ENCODE results near the gene WDR64. TPM values are rescaled to one million over a fixed set of nuclear protein-coding genes. Genes with fewer than 3 reads are reported as not detected.

WDR64 gene
- not detected in 2 replicates for total RNA-seq (2014; rRNA removed; shearing (Covaris generic))

DNA sequence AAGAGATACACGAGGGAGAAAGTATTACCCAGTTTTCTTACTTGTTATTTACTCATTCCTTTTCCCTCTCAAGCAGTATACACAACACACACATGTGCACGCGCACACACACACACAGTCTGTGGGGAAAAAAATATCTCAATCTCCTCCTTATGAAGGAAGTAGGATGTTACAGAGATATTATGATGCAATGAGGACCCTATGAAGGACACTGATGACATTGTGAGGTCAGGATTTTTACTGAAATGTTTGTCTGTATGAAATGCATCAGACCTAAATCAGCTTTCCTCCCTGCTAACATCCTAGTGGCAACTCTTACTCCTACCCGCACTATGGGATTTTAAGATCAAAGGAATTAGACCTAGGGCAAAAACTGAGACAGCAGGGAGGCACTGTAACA, at the start of gene WDR64:
WDR64 (plus strand) TSS at position 270 of the 400 bp plus-strand sequence. CDS start 204 bp downstream, outside the sequence.
- Histone ChIP-seq H3K27me3 (ENCODE audit: control insufficient read depth, insufficient read depth, low read length) (no peaks in the 10 kb centered on the region), H3K4me3 (ENCODE audit: insufficient read depth, low read depth, low read length) (no peak within 1 kb of the TSS), H3K36me3 (replicated peaks; ENCODE audit: control insufficient read depth, insufficient read depth, low read length) (no peaks in the 10 kb centered on the region)
- DNase-seq = no peak

DNA sequence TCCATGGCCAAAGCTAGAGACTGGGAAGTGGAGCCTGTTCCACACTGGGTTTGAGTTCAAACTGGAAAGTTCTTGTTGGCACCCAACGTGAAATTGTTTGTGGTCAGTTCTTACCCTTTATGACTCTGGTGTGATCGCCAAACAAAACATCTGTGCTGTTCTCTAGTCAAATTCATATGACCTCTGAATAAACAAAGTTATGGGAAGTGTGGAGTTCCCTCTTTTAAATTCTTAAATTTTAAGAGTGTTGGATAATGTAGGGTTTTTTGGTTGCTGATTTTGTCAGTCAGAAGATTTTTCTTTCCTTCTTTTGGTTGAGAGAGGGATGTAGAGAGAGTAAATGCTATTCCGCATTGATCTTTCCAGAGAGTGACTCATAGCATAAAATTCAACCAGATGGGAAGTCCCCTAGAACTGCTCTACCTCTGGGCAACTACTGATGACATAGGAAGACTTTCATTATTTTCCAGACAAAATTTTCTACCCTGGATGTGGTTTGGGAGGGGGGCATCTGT, 48.3 kb upstream of the WDR64 start:
- H3K36me3 ChIP-seq (replicated peaks; ENCODE audit: control insufficient read depth, insufficient read depth, low read length) = no peaks in the 10 kb centered on the region
- no peak for DNase-seq
- no peak overlapping the region for H3K4me3 ChIP-seq (ENCODE audit: insufficient read depth, low read depth, low read length)
- no peaks in the 10 kb centered on the region for H3K27me3 ChIP-seq (ENCODE audit: control insufficient read depth, insufficient read depth, low read length)

DNA sequence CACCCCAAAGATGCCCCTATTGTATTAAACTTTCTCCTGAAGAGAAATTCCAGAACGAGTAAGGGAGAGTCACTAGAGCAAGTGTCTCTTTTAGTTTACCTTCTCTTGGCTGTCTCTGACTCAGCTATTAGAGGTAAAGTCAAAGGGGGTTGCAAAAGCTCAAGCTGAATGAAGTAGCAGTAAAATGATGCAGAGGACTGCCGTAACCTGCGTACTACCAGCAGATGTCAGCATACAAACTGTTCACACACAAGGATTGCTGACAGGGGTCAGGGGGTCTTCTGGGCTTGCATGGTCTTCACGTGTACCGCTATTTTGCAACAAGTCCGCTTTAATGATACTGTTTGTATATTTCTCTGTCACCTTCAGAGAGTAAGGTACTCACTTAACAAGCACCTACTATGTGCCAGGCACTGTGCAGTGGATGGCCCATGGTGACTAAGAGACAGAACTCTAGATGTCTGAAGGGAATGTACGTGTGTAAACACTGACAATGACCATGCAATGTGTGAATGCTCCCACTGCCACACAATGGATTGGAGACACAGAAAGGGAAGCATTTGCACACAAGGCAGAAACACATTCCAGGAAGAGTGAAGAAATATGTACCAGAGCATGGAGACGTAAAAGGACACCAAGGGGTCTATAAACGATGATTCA, 46.8 kb upstream of the WDR64 start:
- no peak for DNase-seq
- no peak overlapping the region for H3K4me3 ChIP-seq (ENCODE audit: insufficient read depth, low read depth, low read length)
- H3K36me3 ChIP-seq (replicated peaks; ENCODE audit: control insufficient read depth, insufficient read depth, low read length) = no peaks in the 10 kb centered on the region
- H3K27me3 ChIP-seq (ENCODE audit: control insufficient read depth, insufficient read depth, low read length) = no peaks in the 10 kb centered on the region

DNA sequence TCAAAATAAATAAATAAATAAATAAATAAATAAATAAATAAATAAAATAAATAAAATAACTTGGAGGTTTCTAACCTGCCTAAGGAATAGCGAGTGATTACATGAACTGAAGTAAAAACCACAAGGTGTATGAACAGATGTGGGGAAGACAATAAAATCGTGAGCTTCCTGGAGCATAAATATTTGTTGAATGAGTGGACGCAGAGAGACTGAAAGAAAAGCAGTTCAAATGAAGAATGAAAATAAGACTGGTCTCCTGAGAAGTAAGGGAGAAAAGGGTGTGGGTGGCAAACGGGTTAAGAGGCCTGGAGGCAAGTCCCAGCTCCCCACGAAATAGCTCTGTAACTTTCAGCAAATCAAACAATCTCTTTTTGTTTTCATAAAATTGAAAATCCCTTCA, 45.5 kb upstream of the WDR64 start:
- Histone ChIP-seq H3K36me3 (replicated peaks; ENCODE audit: control insufficient read depth, insufficient read depth, low read length) (no peaks in the 10 kb centered on the region), H3K27me3 (ENCODE audit: control insufficient read depth, insufficient read depth, low read length) (no peaks in the 10 kb centered on the region), H3K4me3 (ENCODE audit: insufficient read depth, low read depth, low read length) (no peak overlapping the region)
- DNase-seq = no peak

DNA sequence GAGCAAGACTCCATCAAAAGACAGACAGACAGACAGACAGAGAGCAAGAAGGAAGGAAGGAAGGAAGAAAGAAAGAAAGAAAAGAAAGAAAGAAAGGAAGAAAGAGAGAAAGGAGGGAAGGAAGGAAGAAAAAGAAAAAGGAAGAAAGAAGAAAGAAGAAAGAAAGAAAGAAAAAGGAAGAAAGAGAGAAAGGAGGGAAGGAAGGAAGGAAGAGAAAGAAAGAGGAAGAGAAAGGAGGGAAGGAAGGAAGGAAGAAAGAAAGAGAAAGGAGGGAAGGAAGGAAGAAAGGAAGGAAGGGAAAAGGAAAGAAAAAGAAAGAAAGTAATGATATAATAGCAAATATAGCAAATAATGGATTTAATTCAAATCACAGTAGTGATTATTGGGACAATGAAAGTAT, 44.6 kb upstream of the WDR64 start:
- Histone ChIP-seq H3K36me3 (replicated peaks; ENCODE audit: control insufficient read depth, insufficient read depth, low read length) (no peaks in the 10 kb centered on the region), H3K4me3 (ENCODE audit: insufficient read depth, low read depth, low read length) (no peak overlapping the region), H3K27me3 (ENCODE audit: control insufficient read depth, insufficient read depth, low read length) (no peaks in the 10 kb centered on the region)
- DNase-seq = no peak

DNA sequence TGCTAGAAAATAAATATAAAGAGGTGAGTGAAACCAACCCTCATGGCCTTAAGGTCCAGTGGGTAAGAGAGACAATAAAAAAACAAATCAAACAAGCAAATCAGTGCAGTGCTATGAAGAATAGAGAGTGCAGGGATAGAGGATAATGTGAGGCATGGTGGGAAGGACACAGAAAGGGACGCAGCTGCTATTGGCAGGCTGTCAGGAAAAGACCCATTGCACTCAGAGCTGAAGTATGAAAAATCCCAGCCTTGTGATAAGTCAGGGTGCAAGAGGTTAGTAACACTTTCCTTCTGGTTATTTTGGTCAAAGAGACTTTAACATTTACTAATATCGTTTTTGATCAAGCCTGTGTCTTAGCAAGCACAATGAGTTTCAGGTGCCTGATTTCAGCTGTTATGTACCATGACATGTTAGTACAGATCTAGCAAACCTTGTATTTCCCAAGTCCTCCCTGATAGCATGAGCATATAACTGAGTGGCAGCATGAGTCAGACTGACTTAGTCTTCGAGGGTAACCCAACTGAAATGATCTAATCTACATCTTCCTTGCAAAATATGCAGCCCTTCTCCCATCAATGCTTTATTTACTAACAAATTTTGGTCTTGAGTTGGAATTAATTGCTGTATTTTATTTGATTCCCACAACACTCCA, 43.6 kb upstream of the WDR64 start:
- no peaks in the 10 kb centered on the region for H3K36me3 ChIP-seq (replicated peaks; ENCODE audit: control insufficient read depth, insufficient read depth, low read length)
- no peak overlapping the region for H3K4me3 ChIP-seq (ENCODE audit: insufficient read depth, low read depth, low read length)
- no peak for DNase-seq
- H3K27me3 ChIP-seq (ENCODE audit: control insufficient read depth, insufficient read depth, low read length) = no peaks in the 10 kb centered on the region

DNA sequence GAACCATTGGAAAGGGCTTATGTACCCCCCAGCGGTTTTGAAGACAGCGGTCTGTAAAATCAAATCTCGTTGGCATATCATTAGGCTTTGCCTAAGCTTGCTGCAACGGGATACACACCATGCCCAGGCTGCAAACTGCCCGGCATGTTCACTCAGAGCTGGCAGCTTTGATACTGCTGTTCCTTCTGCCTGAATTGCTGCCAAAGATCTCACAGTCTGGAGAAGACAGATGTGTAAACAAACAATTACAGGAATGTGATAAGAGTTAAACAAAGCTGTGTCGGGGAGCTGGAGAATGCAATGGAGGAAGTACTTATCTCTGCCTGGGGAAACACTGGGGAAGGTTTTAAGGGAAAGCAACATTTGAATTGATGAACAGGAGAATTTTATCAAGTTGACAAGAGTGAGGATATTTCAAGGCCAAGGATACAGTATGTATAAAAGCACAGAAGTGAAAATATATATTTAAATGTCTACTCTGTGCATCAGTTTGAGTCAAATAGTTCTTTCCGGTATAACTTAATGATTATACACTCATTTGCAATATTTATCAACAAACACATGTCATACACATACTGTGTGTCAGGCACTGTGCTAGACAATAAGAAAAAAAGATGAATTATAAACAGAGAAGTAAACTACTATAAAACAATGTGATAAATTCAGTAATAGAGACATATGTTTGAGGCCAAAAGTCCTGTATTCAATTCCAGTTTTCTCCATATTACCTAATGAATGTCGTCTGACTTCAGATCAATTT, 41.8 kb upstream of the WDR64 start:
- Histone ChIP-seq H3K36me3 (replicated peaks; ENCODE audit: control insufficient read depth, insufficient read depth, low read length) (no peaks in the 10 kb centered on the region), H3K4me3 (ENCODE audit: insufficient read depth, low read depth, low read length) (no peak overlapping the region)
- no peak for DNase-seq

DNA sequence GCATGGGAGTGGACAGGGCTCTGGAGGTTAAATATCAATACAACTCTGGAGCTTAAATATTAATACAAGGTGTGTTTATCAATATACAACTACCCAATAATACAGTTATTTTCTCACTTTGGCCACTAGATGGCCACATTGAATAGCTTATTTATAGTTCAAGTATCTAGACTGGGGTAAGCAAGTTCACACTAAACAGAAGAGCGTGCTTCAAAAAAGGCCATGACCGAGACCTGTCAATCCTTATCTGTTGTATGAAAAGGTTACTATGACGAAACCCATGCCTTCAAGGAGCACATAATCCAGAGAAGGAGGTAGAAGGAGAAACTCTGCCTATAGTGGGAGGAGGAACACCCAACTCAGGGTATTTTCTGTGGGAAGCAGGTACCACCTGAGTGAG, 41.0 kb upstream of the WDR64 start:
- Histone ChIP-seq H3K4me3 (ENCODE audit: insufficient read depth, low read depth, low read length) (no peak overlapping the region), H3K36me3 (replicated peaks; ENCODE audit: control insufficient read depth, insufficient read depth, low read length) (no peaks in the 10 kb centered on the region), H3K27me3 (ENCODE audit: control insufficient read depth, insufficient read depth, low read length) (no peaks in the 10 kb centered on the region)
- DNase-seq = peak; percentile 9

More for the DNA sequence above, 41.8 kb upstream of the WDR64 start:
- no peaks in the 10 kb centered on the region for H3K27me3 ChIP-seq (ENCODE audit: control insufficient read depth, insufficient read depth, low read length)

DNA sequence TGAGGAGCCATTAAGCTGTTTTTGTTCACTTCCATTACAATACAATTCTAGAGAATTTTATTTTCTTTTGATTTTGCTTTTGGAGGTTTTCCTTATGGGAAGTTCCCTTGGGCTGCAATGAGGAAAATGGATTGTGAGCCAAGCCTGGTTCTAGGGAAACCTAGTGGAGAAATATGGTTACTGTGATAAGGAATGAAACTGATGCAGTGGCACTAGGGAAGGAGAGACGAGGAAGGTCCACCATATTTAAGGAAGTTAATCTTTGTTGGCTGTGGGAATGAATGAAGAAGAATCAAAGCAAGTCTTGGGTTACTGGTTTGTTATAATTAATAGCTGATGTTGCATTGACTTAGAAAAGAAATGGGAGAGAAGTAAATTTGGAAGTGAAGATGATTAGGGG, 40.3 kb upstream of the WDR64 start:
- Histone ChIP-seq H3K27me3 (ENCODE audit: control insufficient read depth, insufficient read depth, low read length) (no peaks in the 10 kb centered on the region), H3K4me3 (ENCODE audit: insufficient read depth, low read depth, low read length) (no peak overlapping the region), H3K36me3 (replicated peaks; ENCODE audit: control insufficient read depth, insufficient read depth, low read length) (no peaks in the 10 kb centered on the region)
- DNase-seq = no peak

DNA sequence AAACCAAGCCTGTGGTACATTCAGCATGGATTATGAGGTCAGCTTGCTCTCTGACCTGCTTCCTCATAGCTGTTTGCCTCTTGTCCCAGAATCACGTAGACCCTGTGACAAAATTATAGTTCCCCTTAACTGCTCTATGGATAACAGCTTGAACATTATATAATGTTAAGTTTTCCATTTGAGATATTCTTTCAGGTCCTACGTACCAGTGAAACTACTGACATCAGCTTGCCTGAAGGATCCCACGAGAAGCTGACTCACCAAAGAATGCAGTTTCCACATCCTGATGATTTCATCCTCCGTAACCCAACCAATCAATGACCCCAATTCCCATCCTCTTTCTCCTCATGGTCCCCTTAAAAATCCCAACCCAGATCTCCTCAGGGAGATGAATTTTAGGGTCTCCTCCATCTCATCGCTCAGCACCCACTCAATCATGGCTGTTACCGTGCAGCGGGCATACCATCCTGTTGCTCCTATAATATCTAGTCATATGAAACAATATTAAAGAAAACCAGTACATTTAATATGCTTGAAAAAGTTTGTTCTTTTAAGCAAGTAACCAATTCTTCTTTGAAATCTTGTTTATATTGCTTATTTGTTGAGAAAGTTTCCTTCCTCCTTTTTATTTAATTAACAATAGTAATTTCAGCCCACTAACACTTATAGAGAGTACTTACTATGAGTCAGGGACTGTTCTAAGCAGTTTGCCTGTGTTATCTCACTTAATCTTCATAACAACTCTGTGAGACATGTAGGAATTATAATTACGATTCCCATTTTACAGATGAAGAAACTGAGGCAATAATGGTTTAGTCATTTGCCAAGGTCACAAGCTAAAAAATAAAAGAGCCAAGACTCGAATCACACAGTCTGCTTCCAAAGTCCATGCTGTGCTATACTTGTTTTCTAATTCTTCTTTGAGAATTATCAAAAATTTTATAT, 39.3 kb upstream of the WDR64 start:
- H3K4me3 ChIP-seq (ENCODE audit: insufficient read depth, low read depth, low read length) = no peak overlapping the region
- no peaks in the 10 kb centered on the region for H3K36me3 ChIP-seq (replicated peaks; ENCODE audit: control insufficient read depth, insufficient read depth, low read length)
- no peaks in the 10 kb centered on the region for H3K27me3 ChIP-seq (ENCODE audit: control insufficient read depth, insufficient read depth, low read length)
- no peak for DNase-seq

DNA sequence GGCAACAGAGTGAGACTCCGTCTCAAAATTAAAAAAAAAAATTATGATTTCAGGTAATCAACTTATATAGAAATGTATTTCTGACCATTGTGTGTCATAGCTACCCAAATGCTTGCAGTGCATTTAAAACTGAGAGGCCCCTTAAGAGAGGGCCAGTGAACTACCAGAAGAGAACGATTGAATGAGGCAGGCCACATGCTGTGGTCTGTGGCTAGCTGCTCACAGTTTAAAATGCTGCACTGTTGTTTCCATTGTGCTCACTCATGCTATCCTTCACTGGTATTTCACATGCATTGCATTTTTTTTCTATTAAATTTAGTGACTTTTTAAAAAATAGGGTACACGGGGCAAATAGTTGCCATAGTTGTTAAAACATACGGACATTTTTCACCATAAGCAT, 37.9 kb upstream of the WDR64 start:
- no peak overlapping the region for H3K4me3 ChIP-seq (ENCODE audit: insufficient read depth, low read depth, low read length)
- DNase-seq = no peak
- H3K27me3 ChIP-seq (ENCODE audit: control insufficient read depth, insufficient read depth, low read length) = no peaks in the 10 kb centered on the region
- no peaks in the 10 kb centered on the region for H3K36me3 ChIP-seq (replicated peaks; ENCODE audit: control insufficient read depth, insufficient read depth, low read length)

DNA sequence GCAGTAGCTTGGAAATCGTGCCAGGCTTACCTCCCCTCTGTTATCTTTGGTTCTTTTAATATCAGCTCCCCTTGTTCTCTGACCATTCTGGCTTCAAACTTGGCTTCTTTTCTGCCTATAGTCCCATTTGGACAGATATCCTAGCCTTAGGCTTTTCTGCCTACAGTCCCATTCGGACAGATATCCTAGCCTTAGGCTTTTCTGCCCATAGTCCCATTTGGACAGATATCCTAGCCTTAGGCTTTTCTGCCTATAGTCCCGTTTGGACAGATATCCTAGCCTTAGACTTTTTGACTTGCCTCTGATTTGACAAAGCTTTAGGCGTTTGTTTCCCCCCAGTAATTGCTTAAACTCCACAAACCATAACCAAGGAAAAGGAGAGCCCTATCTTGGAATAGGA, 37.5 kb upstream of the WDR64 start:
- H3K4me3 ChIP-seq (ENCODE audit: insufficient read depth, low read depth, low read length) = no peak overlapping the region
- no peaks in the 10 kb centered on the region for H3K27me3 ChIP-seq (ENCODE audit: control insufficient read depth, insufficient read depth, low read length)
- DNase-seq = no peak
- no peaks in the 10 kb centered on the region for H3K36me3 ChIP-seq (replicated peaks; ENCODE audit: control insufficient read depth, insufficient read depth, low read length)

DNA sequence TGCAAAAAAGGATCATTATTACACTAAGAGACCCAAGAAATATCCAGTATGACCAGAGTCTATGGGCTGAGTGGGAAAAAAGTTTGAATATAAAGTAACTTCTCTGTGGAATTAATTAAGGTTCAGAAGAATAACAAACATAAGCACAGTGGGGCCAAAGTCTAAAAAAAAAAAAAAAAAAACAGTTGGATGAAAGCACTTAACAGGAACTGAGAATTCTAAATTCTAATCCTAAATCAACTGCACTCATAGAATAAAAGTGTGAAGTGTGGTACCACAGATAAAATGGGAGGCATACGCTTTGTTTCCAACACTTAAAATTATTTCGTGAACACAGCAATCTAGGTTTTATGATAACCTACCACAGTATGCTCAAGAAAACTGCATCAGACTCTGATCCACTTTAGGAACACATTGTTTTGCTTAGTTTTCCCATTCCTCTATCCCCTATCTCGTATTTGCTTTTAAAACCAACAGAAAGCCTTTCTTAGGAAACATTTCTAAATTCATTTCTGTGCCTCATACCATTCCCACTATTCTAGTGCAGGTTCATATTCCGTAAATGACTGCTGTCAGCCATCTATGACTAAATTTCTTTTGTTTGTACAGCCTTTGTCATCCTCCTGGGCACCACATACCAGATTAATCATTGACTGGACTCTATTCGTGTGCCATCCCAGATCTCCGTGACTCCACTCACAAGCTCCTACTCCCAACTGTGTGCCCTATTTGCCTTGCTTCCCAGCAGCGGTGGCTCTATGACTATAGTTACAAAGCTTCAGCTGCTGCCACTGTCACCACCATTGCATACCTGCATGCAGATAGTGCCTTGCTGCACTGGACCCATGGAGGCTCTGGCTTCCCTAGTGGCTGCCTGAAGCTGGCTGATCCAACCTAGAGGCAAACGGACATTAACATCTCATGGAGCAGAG, 36.8 kb upstream of the WDR64 start:
- Histone ChIP-seq H3K27me3 (ENCODE audit: control insufficient read depth, insufficient read depth, low read length) (no peaks in the 10 kb centered on the region), H3K36me3 (replicated peaks; ENCODE audit: control insufficient read depth, insufficient read depth, low read length) (no peaks in the 10 kb centered on the region), H3K4me3 (ENCODE audit: insufficient read depth, low read depth, low read length) (no peak overlapping the region)
- no peak for DNase-seq

Data from H7 (cell line).